ENCODE results near the gene VDAC1. TPM values are rescaled to one million over a fixed set of nuclear protein-coding genes. Genes with fewer than 3 reads are reported as not detected.

VDAC1 gene
- total and polyA plus RNA-seq, 12 donors = 229 to 609 (median 529) TPM

DNA sequence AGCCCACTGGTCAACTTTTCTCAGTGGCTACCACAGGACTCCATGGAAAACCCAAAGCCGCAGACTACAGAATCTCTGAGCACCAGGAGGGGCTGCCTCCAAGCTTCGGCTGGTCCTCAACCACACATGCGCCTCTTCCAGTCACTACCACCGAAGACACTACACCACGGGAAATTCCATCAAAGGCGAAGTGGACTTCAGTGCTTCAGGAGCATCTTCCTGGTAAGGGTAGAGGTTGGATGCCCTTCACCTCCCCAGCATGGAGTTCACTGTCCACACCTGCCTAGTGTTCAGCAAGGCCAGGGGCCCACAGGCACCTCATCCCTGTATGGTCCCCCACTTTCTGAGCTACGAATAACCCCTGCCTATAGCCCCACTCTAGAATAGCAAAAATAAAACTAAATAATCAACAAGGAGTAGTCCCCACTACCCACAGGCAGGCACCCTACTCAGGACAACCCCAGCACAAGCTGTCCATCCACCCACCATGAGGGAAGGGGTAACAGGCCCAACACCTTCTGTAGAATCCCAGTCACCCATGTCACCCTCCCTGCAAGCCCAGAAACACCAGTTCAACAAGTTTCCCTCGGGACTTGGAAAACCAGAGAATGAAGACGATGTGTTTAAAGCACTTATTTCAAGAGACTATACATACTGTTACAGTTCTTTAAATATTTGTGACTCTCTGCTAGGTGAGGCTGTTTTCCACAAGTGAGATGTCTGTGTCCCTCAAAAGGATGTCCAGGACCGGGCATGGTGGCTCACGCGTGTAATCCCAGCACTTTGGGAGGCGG is 2.6 kb downstream of the VDAC1 start:
- WGBS, 2 donors = 77 to 78% methylated on average over 13 of the region's 13 CpGs
- intact Hi-C loops (cut with DNase I) = no loop called here
- TF ChIP-seq, protein P1, sequence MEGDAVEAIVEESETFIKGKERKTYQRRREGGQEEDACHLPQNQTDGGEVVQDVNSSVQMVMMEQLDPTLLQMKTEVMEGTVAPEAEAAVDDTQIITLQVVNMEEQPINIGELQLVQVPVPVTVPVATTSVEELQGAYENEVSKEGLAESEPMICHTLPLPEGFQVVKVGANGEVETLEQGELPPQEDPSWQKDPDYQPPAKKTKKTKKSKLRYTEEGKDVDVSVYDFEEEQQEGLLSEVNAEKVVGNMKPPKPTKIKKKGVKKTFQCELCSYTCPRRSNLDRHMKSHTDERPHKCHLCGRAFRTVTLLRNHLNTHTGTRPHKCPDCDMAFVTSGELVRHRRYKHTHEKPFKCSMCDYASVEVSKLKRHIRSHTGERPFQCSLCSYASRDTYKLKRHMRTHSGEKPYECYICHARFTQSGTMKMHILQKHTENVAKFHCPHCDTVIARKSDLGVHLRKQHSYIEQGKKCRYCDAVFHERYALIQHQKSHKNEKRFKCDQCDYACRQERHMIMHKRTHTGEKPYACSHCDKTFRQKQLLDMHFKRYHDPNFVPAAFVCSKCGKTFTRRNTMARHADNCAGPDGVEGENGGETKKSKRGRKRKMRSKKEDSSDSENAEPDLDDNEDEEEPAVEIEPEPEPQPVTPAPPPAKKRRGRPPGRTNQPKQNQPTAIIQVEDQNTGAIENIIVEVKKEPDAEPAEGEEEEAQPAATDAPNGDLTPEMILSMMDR (IDR thresholded peaks at IDR 0.05) = no peak
- peaks cover 0 to 26% (median 0%) of the 10 kb centered on the region in 9 donors for H3K36me3 ChIP-seq
- peak overlapping the region in 6 of 10 donors; percentile 31 to 100 (median 99) for H3K27ac ChIP-seq
- H3K9me3 ChIP-seq = no peaks in the 10 kb centered on the region
- H3K27me3 ChIP-seq = no peaks in the 10 kb centered on the region
- peak overlapping the region in 4 of 10 donors; percentile 78 to 96 (median 88) for H3K4me3 ChIP-seq
- ATAC-seq (no peak), DNase-seq (no peak)
- H3K4me1 ChIP-seq = peaks cover 24 to 81% (median 68%) of the 10 kb centered on the region in 9 donors

DNA sequence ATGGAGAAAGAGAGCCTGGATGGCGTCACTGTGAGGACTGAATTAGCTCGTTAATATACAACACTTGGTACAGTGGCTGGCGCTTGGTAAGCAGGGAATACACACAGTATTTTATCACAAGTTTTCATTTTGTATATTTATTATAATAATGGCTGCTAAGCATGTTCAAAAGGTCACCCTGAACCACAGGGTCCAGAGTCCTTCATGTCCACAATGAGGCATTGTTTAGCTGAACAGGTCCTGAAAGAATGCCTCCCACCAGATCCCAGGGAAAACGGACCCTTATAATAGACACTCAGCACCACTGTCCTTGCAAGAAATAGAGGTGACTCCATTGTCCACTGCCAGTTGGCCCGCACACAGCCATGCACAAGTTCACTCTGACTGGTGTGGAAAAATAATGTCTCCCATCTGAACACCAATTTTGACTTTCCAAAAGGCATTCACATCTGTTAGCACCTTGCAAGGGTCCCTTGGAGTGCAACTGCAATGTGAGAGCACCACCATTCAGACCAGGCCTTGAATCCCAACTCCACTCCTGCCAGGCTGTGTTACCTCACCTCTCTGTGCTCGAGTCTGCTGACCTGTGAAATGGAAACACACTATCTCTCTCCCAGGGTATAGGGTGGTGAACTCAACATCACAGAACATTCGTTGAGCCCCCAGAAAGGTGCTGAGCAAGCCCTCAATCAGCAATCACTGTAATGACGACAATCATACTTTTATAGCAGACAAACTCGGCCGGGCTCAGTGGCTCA is 3.9 kb downstream of the VDAC1 start:
- no peaks in the 10 kb centered on the region for H3K9me3 ChIP-seq
- WGBS, 2 donors = 75 to 76% methylated on average over 10 of the region's 10 CpGs
- TF ChIP-seq, protein P1 (IDR thresholded peaks at IDR 0.05) = no peak
- H3K27ac ChIP-seq = peak overlapping the region in 9 of 10 donors; percentile 5 to 99 (median 70)
- peaks cover 0 to 26% (median 0%) of the 10 kb centered on the region in 9 donors for H3K36me3 ChIP-seq
- DNase-seq = no peak
- no peaks in the 10 kb centered on the region for H3K27me3 ChIP-seq
- intact Hi-C loops (cut with DNase I) = no loop called here
- H3K4me3 ChIP-seq = no peak overlapping the region
- H3K4me1 ChIP-seq = peaks cover 30 to 88% (median 75%) of the 10 kb centered on the region in 9 donors
- no peak for ATAC-seq

DNA sequence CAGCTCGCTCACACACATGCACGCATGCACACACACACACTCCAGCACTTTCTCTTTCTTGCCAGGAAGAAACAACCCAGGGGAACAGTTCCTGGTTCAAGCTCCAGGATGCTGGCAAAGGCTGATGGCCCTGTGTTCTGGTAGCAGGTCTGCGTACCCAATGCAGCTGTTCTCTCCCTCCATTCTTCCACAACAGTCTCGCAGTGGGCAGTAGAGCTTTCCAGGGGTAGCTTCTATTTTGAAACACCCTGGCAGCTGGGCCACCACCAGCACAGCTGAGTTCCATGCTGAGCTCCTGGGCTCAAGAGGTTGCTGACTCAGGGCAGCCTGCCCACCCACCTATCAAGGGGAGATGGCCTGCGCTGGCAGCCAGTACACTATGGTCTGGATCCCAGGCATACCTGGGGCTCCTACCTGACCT is 4.7 kb downstream of the VDAC1 start:
- Histone ChIP-seq H3K9me3 (no peaks in the 10 kb centered on the region), H3K27me3 (no peaks in the 10 kb centered on the region), H3K4me1 (peaks cover 32 to 88% (median 79%) of the 10 kb centered on the region in 9 donors), H3K27ac (peak overlapping the region in 8 of 10 donors; percentile 22 to 99 (median 72)), H3K4me3 (peak overlapping the region in 1 of 10 donors; percentile 15), H3K36me3 (peaks cover 0 to 26% (median 0%) of the 10 kb centered on the region in 9 donors)
- DNase-seq = peak in 1 of 2 donors; percentile 51
- TF ChIP-seq, protein P1 (IDR thresholded peaks at IDR 0.05) = no peak
- peak in 5 of 8 donors; percentile 3 to 18 (median 10) for ATAC-seq
- 59 to 62% methylated on average over 5 of the region's 5 CpGs for WGBS, 2 donors
- intact Hi-C loops (cut with DNase I) = no loop called here

DNA sequence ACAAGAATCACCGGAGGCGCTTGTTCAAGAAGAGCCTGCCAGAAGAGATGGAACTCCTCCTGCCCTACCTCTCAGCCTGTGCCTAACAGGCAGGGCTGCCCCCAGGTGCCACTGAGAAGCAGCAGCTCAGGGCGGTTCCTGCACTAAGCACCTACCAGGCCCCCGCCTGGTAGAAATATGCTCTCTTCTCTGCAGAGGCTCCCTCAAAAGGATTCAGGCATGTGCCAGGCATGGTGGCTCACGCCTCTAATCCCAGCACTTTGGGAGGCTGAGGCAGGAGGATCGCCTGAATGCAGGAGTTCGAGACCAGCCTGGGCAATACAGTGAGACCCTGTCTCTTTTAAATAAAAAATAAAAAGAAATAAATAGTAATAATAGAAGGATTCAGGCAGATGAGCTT is 6.0 kb downstream of the VDAC1 start:
- no peak for DNase-seq
- Histone ChIP-seq H3K4me3 (no peak overlapping the region), H3K36me3 (peaks cover 0 to 26% (median 0%) of the 10 kb centered on the region in 9 donors), H3K27me3 (no peaks in the 10 kb centered on the region), H3K9me3 (no peaks in the 10 kb centered on the region), H3K27ac (peak overlapping the region in 2 of 10 donors; percentile 25 to 77), H3K4me1 (peaks cover 32 to 100% (median 86%) of the 10 kb centered on the region in 9 donors)
- 84 to 91% methylated on average over 7 of the region's 7 CpGs for WGBS, 2 donors
- TF ChIP-seq, protein P1 (IDR thresholded peaks at IDR 0.05) = no peak
- intact Hi-C loops (cut with DNase I) = no loop called here
- ATAC-seq = no peak
